HG03159 (cell line): ENCODE results near the gene PNMA8B.

Source experiments
- ATAC-seq: cut with Tn5 transposase; IDR thresholded peaks from one replicate; pipeline ENCODE4 v1.9.1; 2021; ENCODE audit warnings: mild to moderate bottlenecking, moderate library complexity; ENCODE audit not compliant: unreplicated experiment

The PNMA8B gene

DNA sequence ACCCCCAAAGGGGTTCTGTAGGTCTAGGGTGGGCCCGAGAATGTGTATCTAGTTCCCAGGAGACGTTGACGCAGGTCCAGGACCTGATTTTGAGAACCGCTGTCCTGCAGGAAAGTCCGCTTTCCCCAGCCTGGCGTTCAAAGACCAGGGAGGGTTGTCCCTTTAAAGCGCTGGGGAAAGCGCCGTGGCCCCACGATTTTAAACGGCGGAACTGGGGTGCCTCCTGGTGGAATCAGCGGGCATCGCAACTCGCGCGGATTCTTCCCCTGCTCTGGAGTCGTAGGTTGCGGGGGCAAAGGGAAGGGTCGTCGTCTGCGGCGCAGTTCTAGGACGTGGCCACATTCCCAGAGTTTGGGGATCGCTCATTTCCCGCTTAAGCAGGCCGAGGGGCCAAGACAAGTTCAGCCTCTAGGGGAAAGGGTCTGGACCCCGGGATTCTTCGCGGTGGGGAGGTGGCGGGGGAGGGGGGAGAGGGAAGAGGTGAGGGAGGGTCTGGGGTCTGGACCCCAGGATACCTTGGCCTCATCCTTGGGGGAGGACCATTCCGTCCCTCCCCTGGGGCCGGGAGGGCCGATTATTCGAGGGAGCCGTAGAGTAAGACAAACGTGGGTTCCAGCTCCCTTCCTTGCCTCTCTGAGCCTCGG lies 7.7 kb downstream of the PNMA8B start:
- ATAC-seq: no peak

- ATAC-seq: no peak
Measured at GRCh38 chr19:46487178-46487801, 8.4 kb downstream of the PNMA8B start.

DNA sequence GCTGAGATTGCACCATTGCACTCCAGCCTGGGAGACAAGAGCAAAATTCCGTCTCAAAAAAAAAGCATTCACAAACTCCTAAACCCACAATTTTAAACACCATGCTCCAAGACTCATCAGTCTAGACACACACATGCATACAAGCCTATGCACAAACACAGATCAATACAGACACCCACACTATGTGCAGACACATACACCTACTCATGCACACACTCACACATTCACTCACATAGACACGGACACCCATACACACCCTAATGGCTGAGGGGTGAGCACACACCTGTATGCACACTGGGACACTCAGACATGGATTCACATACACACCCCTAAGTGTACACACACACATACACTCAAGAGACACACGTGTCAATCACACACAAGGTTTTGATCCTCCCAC lies 9.3 kb downstream of the PNMA8B start:
- ATAC-seq: no peak

GRCh38 chr19:46484656-46485055 lies 11.0 kb downstream of the PNMA8B start:
- ATAC-seq: no peak

DNA sequence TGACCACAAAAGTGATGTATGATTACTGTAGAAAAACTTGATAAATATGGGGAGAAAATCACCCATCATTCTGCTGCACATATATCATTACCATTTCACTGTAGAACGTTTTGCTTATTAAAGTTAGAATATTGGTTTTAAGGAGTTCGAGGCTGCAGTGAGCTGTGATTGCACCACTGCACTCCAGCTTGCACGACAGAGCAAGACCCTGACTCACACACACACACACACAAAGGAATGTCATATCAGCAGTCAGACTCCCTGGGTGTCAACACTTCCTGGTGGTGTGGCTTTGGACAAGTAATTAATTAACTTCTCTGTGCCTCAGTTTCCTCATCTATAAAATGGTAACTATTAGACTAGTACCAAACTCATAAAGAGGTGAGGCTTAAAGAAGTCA lies 13.0 kb downstream of the PNMA8B start:
- ATAC-seq: no peak

- ATAC-seq: no peak
Measured at GRCh38 chr19:46481947-46482346, 13.7 kb downstream of the PNMA8B start.

GRCh38 chr19:46481223-46481848 lies 14.3 kb downstream of the PNMA8B start:
- no peak for ATAC-seq

DNA sequence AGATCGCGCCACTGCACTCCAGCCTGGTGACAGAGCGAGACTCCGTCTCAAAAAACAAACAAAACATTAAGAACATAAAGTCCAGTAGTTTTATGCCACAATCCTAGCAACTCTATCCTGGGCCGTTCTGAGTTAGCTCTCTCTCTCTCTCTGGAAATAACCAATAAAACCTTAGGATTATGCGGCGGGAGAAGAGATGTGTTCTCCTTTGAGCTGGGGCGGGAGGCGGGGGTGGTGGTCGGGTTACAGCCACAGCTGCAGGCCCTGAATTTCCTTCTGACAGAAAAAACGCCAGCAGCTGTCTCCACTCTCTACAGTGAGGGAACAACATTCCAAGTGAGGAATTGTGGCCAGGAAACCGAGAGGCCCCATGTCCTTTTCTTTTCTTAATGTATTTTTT lies 15.3 kb downstream of the PNMA8B start:
- no peak for ATAC-seq

DNA sequence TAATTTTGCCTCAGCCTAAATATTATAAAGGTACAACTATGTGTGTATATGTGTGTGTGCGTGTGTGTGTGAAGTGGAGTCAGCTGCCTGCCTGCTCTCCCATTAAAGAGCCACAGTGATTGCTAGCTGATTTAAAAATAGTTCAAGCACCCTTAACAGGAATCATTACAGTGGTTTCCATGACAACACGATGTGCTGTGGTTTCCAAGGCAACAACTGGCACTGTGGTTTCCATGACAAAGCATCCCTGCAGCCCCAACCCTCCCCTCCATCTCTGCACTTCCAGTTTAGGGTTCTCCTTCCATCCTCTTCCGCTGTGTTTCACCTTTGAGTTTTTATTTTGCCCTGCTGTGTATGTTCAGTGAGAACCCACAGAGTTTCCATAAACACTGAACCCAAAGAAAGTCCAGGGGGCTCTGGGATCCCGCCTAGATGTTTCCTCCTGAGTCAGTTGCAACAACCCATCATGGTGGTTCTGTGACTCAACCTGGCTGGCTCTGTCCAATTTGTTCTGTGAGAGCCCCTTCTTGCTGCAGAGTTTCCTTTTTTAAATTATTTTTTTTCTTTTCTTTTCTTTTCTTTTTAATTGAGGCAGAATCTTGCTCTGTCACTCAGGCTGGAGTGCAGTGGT lies 17.2 kb downstream of the PNMA8B start:
- ATAC-seq: no peak

- ATAC-seq: no peak
Measured at GRCh38 chr19:46475986-46476385, 19.7 kb downstream of the PNMA8B start.

GRCh38 chr19:46474211-46474610 lies 21.5 kb downstream of the PNMA8B start:
- no peak for ATAC-seq

DNA sequence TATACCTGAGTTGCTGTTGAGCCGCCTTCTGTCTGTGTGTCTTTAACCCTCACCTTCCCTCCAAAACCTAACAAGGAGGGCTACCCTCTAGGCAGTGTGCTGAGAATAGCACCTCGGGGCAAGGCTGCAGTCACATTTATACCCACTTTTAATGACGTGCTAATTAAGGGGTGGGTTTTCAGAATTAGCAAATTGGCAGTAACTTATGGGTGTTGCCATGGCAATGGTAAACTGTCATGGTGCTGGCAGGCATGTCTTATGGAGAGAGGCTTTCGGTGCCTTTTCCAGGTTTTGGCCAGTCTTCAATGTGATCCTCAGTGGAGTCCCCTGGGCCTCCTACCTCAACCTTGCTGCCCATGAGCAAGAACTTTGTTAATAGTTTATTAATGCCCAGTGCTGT lies 23.1 kb downstream of the PNMA8B start:
- no peak for ATAC-seq

DNA sequence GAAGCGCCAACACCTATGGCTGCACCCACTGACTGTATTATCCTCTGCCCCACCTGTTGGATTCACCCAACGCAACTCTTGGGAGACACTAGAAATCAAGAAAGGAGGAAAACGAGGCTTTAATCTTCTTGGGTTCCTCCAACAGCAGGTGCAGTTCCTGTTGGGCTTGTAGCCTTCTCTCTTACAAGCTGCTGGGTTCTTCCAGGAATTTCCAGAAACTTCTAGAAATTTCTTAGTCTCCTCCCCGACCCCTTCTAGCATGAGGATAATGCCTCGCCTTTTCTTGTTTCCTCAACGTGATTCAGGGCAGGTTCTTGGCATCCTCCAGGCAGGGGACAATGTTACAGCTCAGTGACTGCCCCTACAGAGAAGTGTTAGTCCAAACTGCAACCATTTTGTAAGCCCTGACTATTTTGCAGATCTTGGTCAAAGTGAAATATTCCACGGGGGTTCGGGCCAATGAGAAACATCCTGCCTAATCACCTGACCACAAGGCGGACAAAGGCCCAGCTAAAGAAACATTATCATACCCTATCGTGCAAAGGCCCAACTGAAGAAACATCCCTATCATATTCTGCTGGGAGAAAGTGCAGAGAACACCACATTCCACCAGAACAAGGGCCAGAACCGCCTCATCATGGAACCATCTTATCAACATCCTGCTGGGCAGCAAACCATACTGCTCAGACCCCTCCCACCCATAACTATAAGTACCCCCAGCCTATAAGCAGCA lies 23.7 kb downstream of the PNMA8B start:
- ATAC-seq: no peak

GRCh38 chr19:46471116-46471733 lies 24.4 kb downstream of the PNMA8B start, which contains the start of gene PNMA8A:
TSS of gene PNMA8A (minus strand) at chr19:46471563. CDS start at chr19:46471035, 528 bp downstream.
- ATAC-seq: no peak

GRCh38 chr19:46470376-46470775 lies 25.3 kb downstream of the PNMA8B start:
- no peak for ATAC-seq

- no peak for ATAC-seq
Measured at GRCh38 chr19:46469541-46470185, 26.0 kb downstream of the PNMA8B start.

DNA sequence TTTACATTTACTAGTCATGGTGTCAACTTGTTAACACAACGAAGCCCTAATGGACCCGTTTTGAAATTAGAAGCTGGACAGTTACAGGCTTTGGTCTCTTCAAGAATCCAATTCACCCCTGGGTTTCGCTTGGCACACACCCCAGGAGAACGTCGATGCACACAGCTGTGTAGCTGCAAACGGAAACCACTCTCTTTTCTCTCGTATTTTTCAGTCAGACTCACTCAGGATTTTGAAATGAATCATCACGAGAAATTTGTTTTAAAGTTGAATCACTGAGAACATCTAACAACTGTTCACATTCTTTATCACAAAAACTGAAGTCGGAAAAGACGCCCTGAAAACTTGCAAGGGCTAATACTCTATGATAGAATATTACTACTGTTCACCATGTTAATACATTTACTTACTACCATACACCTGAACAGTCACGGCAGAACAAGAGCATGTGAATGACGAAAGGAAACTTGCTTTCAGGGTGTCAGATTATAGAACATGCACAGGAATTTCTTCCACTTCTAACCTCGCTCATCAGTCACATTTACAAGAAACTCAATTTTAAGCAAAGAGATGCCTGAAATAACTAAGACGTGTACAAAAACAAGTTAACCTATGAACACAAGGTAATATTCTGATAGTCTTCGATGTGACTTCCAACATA lies 29.0 kb downstream of the PNMA8B start:
- ATAC-seq: no peak

DNA sequence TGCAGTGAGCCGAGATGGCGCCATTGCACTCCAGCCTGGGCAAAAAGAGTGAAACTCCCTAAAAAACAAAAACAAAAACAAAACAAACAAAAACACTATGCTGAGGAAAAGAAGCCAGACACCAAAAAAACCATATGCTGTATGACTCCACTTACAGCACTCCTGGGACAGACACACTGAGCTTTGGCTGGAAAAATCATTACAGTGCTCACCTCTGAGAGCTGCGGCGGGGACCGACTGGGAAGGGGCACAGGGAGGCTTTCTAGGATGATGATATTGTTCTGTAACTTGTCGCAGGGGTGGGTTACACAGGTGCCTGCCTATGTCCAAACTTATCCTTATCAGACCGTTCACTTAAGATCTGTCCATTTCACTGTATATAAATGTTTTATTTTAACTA lies 32.2 kb downstream of the PNMA8B start:
- ATAC-seq: no peak

GRCh38 chr19:46461537-46461936 lies 34.1 kb downstream of the PNMA8B start:
- no peak for ATAC-seq

DNA sequence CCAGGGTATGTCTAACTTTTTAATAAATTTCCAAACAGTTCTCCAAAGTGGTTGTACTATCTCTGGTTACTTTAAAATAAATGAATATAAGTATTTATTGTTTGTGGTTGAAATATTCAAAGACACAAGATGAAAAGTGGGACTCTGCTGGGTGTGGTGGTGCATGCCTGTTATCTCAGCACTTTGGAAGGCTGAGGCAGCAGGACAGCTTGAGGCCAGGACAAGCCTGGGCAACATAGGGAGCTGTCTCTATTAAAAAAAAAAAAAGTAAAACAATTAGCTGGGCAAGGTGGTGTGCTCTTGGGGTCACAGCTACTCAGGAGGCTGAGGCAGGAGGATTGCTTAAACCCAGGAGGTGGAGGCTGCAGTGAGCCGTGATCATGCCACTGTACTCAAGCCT lies 34.7 kb downstream of the PNMA8B start:
- ATAC-seq: no peak
